ENCODE results near the gene SGCD.

SGCD gene

DNA sequence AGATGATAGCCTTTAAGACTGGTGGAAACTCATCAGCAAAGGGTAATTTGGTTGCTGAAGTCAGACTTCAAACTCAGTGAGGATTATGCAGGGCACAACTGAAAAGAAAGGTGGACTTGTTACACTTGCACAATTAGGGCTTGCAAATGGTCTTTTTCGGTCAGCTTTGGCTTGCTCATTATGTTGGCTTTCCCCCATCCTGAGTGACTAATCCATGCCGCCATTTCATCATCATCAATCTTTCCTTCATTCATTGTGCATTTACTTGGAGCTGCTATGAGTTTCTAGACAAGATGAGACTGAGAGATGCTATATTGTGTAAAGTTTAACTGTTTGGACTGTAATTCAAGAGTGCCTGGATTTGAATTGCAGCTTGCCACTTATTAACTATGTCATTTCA lies 388.3 kb downstream of the SGCD start:
- DNase-seq: no peak

DNA sequence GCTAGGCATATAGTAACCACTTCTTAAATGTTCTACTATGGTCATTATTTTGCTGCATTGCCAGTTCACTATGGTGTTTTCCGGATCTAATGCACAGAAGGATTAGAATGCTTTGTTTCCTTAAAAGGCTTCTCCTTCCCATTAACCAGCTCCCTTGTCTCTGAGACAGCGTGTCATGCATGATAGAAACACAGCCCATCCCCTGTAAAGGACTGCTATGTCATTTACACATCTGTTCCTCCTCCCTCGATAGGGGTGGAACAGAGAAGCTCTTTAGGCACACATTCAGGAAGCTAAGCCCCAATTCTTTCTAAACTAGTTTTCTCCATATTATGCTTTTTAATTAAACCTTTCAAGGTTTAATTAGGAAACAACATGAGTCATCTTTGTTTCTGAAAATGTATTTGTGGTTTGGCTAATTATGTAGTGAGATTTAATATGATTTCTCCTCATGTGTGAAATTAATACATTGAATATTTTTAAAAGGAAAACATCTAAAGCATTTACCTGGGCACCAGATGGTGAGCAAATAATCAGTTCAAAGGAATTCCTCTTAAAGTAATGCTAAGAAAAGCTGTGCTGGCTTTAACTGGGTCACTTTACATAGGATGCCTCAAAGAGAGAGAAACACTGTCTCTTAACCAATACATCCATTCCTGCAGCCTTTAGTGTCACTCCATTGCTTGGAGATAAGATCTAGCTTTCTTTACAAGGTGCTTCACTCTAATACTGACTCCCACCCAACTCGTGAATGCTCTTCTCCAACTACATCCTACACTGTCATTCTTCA lies 389.8 kb downstream of the SGCD start:
- no peak for DNase-seq

DNA sequence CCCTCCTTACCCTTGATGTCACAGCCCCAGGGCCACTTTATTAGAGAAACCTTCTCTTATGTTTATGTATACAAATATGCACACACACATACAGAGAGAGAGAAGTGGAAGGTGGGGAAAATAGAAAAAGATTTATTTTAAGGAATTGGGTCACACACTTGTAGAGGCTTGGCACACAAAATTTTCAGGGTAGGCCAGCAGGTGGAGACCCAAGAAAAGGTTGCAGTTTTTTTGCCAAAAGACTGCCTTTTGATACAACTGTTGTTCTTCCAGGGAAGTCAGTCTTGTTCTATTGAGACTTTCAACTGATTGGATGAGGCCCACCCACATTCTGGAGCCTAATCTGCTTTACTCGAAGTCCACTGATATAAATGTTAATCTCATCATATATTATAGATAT lies 392.0 kb downstream of the SGCD start:
- DNase-seq: no peak

DNA sequence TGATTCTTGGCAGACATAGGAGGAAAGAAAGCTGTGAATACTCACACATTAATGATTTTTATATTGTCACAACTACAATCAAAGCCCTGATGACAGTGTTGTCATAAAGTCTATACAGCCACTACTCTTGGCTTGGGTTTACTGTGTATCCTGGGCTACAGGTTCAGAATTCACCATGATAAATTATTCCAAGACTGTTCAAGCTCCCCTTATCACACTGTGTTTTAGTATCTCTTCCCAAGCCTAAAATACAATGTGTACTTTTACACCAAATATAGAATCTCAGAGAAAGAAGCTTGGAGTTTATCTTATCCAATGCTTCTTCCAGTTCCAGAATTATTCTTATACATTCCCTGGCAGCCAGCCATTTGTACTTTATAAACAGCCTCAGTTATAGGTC lies 395.4 kb downstream of the SGCD start:
- DNase-seq: no peak

DNA sequence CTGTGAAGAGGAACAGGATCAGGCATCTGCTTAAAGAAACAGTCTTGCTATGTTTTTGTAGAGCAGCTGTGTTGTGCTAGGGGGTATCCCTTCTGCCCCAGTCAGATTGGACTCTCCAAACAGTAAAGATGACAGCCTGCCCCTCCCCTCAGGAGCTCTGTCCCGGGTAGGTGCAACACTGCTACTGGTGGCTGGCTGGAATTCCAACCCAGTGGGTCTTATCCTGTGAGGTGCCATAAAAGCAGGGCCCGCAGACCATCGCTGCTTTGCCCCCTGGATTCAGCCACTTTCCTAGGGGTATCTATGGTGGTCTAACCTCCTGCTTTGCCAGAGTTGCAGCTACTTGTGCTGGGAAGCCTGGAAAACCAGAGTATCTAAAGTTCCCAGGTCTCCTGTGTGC lies 408.5 kb downstream of the SGCD start:
- no peak for DNase-seq

DNA sequence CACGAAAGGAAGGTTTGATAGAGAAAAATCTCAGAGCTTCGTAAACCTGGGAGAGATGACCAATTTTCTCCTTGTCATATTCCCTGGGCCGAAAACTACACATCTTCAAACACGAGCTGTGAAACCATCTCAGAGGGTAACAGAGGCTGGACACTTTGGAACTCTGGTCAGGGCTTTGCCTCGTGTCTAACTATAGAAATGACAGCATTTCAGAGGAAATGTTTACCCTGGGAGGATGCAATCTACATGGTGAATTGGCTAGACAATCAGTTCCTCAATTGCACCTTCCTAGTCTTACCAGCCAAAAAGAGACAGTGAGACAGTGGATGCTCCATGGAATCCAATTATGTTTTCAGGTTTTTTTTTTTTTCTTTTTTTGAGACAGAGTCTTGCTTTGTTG lies 414.6 kb downstream of the SGCD start:
- no peak for DNase-seq

DNA sequence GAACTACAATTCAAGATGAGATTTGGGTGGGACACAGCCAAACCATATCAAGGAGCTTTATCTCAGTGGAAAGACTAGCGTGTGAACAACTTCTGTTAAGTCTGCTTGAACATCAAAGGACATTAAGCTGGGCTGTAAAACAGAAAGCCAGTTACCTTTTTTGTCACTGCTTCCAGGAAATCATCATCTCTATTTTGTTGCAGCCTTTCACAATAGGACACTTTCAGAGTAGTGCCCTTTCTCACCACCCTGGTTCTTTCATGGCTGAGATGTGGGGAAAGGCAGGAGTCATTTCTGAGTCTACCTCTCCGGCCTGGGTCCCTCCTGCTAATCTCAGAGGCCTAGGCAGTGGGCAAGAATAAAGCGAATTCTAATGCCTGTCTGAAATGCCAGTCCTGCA lies 426.9 kb downstream of the SGCD start:
- no peak for DNase-seq

DNA sequence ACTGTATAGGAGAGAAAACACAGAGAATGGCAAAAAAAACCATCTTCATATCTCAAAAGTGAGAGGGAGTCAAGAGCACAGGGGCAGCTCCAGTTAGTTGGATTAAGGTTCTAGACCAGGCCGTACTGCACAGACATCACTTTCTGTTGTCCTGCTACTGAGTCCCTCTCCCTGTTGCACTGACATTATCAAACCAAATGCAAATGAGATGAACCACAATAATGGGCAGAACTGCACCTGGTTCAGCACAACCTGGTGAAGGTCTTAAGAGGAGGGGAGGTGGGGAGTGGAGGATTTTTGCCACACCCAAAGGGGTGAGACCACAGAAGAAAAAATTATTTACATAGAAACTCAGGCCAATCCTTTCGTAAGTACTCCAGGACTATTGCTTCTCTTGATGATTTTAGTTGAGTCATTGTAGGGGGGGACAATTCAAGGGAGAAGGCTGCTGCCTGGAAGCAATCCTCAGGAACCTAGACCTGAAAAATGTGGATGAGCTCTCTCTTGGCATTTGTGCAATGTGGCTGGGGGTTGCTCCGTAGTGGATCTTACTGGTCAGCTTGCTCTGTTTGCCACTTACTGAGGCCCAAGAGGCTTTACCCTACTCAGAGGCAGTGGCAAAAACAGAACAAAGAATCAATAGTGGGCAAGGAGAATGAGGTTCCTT lies 428.6 kb downstream of the SGCD start:
- no peak for DNase-seq

DNA sequence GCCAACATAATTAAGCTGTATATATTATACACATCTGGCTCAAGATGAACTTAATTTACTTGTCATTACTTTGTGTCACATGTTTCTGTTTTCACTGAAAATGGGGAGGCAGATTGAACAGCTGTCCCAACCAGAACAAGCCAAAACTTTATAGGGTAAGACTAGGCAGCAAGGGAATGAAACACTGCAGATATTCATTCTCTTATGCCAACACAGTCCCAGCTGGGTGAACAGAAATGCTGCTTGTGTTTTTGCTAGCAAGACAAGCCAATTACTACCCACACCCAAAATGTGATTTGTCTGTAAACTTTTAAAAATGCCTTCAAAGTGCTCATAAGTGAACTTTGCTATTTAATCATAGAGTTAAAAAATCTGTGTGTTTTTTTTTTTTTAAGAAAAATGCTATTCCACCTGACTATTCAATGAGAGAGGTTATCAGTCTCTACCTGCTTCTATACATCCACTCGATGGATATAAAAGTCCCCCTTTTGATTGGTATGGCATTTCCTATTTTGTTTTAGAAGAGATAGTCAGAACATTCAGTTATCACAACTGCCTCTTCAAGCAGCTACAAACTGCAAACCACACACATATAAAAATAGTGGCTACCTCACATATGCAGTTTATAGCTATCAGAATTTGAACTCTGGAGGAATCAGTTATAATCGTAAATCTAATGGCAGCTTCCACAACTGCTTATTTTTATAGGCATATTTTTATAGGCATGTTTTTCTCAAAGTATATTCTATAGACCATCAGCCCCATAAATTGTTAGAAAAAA lies 431.2 kb downstream of the SGCD start:
- DNase-seq: no peak

DNA sequence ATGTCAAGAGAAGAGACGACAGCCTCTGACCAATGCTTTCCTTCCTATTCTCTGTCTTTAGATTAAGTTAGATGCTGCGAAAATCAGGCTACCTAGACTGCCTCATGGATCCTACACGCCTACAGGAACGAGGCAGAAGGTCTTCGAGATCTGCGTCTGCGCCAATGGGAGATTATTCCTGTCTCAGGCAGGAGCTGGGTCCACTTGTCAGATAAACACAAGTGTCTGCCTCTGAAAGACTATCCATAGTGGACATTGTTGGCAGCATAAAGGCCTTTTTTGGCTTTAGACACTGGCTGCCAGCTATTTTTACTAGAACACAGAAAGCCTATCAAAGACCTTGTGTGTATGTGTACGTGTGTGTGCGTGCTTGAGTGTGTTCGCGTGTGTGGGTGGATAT lies 432.2 kb downstream of the SGCD start:
- no peak for DNase-seq

DNA sequence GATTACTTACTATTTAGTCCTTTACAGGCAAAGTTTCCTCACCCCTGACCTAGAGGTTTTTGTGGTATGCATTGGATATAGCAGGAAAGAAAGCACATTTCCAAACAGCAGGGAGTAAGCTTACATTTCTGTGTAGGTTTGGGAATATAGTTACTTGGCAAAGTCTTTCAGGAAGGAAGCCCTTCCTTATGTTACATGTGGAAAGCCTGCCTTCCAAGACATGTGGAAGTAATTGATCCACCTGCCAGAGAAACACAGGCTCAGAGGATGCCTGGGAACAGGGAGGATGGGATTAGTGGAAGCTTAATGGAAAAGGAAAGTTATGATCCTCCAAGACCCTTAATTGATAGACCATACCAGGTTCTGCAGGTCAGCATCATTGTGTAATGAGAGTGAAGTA lies 435.8 kb downstream of the SGCD start:
- no peak for DNase-seq

DNA sequence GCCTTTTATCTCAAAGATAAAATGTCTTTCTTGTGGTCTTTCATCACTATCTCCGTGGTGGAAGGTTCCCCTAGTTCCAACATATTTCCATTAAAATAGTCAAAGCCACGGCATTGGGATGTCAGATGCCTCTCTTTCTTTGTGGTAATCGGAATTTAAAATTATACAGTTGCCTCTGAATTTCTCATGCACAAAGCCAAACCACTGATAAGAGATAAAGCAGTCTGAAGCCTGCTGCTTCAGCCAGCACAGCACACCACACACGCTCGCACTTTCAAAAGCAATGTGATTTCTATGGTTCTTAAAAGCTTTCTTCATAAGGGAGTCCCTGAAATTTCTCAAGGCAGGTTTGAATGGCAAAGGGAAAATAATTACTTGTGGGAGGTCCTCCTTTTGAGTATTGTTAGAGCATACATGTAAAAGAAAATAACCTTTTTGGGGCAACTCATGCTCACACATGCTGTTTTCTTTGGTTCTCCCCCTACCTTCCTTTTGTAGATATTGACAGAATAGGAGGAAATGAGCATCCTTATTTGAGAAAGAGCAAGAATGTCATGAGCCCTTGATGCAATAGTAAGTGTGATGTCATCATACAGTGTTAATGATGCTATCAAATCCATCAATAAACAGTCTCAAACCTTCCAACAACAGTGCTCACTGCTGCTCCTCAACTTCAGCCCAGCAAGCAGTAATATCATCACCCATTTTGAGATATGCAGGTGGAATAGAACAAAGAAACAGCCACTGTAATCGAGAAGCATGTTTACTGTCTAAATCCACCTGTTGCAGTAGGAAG lies 437.4 kb downstream of the SGCD start:
- no peak for DNase-seq

DNA sequence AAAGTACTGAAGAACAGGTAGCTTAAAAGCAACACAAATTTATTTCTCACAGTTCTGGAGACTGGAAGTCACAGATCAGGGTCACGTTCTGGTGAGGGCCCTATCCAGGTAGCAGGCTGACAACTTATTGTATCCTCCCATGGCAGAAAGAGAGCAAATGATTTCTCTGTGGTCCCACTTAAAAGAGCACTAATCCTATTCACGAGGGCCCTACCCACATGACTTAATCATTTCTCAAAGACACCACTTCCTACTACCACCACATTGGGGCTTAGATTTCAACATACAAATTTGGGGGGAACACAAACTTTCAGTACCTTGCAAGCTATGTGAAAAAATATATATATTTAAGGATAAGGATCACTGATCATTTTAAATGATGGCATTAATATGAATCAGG lies 447.3 kb downstream of the SGCD start:
- no peak for DNase-seq

DNA sequence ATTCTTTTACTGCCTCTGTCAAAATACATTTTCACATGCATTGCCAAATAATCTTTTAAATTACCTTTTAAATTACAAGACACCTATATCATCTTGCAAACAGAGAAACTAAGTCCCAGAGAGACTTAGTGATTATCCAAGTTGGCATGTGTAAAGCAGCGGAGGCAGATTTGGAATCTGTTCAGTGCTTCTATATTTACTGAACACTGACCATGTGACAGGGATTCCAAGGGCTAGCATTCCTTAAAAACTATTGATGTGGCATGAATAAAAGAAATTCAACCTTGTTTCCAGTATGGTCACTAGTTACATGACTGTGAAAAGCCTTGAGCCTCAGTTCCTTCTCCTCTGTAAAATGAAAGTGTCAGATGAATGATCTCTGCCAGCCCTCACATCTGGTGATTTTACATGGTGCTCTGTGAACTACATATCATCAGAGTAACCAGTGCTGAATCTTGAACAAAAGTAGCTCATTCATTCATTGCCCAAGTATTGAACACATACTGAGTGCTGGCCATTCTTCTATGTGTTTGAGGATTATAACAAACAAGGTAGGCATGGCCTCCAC lies 451.3 kb downstream of the SGCD start:
- no peak for DNase-seq

DNA sequence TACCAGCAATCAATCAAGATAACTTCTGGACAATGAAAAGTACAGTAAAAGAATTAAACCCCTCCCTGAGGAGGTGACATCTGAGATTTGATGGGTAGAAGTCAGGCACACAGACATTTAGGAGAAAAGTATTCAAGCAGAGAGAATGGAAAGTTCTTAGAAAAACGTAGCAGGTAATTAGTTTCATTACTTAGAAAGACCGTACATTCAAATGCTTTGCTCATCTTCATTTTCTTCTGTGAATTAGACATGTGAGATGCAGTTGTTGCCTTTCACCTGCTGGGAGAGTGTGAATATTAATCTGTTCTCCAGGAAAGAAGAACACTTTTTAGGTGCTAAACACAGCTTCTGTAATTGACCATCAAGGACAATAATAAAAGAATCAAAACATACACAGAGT lies 451.8 kb downstream of the SGCD start:
- DNase-seq: no peak

DNA sequence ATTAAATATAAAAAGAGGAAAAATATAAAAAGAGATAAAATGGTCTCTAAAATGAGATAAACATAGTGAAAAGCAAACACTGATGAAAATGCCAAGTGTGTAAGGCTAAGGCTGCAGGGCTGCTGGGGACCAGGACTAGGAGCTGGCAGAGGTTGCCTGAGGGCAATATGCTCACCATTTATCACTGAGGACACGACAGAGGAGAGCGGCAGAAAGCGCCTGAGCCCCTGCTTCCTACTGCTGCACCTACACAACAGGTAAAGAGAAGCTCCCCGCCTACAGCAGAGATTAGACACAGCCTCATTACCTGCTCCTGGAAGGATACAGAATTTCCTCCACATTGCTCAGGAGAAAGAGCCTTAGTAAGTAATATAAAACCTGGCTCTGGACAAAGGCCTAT lies 452.5 kb downstream of the SGCD start:
- no peak for DNase-seq

DNA sequence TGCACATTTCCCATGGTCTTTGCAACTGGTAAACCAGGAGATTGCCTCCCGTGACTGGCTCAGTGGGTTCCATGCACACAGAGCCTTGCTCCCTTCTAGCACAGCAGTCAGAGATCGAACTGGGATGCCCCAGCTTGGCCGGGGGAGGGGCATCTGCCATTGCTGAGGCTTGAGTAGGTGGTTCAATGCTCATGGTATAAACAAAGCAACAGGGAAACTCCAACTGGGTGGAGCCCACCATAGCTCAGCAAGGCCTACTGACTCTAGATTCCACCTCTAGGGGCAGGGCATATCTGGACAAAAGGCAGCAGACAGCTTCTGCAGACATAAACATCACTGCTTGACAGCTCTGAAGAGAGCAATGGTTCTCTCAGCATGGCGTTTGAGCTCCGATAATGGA lies 456.1 kb downstream of the SGCD start:
- DNase-seq: no peak

DNA sequence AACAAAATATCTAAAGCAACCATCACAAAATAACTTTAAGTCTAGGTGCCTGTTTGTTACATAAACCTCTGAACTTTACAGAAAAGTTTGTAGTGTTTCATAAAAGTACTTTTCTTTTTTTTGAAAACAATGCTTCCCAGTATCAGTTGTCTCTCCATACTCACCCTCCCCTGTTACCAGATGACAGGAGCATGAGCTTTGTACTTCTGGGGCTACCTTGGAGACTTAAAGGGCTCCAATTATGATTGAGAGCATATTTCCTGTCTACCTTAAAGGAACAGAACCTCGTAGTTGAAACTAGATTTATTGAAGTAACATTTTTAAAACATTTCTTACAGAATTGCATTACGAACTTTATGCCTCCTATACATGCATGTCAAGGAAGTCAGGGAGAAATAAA lies 467.7 kb downstream of the SGCD start:
- DNase-seq: no peak

DNA sequence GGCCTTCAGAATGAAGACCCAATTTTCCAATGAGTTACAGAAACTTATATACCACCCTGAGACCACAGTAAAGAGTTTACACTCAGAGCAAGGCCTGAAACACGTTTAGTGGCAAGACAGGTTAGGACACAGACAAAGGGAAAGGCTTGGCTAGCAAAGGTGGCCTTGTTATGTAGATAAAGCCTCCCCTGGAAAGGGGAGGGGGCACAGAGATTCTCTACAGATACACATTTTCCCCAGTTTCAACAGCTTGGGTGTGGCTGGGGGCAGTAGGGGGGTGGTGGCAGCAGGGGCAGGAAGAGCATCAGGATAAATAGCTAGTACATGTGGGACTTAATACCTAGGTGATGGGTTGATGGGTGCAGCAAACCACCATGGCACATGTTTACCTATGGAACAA lies 471.2 kb downstream of the SGCD start:
- DNase-seq: no peak

DNA sequence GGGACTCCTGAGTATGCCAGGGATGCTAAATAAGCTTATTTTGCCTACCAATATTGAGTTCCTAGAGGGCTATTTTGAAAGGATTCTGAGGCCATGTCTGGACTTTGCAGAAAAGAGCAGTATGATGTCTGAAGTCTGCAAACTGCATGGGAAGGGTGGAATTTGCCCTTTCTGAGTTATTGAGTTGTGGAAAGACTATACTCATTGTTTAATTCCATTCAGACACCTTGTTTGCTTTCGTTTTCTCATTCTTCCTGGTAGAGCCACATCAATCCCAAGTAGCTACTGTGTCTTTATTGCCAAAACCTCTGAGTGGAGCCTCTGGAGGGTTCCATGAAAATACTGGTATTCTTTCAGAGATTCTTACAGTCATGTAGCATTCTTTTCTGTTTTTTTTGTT lies 472.2 kb downstream of the SGCD start:
- no peak for DNase-seq

DNA sequence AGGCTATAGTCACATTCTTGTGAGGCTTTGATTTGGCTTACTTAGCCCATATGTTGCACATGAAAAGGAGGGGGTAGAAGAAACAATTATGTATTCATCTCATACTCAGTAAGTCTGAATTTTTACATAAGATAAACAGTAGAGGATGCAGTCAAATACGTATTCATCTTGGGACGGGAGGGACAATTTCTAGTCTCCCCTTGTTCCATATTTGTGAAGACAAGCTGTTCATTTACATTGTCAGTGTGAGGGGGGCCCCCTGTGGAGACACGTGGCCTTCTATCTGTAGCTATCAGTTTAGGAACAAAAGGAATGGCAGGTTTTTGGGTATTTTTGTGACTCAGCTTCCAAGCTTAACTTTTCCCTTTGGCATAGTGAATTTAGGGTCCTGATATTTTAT lies 474.0 kb downstream of the SGCD start:
- no peak for DNase-seq

DNA sequence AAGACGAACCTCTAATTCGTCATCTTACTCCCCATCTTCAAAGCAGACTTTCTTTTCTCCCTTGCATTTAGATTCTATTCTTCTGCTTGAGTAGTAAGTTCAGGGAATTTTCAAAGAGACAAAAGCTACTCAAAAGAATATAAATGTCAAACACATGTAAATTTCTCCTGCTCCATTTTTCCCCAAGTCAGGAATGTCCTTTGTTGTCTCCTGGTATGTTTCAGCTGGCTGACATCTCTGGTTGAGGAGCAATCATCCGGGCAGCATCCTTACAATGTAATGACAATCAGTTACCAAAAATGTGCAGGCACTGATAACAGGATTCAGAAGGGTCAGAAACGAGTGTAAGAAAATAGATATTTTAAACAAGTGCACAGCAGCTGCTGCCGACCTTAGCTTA lies 475.5 kb downstream of the SGCD start:
- DNase-seq: no peak

DNA sequence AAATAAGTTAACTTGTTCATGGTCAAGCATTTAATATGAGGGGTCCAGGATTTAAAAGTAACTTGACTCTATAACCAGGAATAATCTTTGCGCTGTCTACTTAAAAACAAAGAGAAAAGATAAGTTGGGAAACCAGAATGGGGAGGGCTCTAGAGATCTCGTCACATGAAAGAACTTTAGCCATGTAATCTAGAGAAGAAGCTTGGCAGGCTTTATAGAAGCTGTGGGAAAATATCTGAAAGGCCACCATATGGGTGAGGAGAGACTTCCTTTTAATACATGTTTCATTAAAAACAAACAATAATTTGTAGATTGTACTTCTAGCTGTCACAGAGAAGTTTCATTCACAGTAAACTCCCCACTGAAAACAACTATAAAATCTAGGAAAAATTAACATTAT lies 476.4 kb downstream of the SGCD start:
- DNase-seq: no peak
